Measurements from ENCODE around the gene TMEM43. TPM values are rescaled to one million over a fixed set of nuclear protein-coding genes. Genes with fewer than 3 reads are reported as not detected.
"Not testable (repeated sequence)": the region's sequence is repeated elsewhere in the genome, so short reads cannot be mapped to it uniquely, and the experiment has no call there.

The TMEM43 gene
- total RNA-seq (ENCODE audit: unreplicated experiment) = 50.8 TPM
- long read RNA-seq, transcript TMEM43-201 (12 exons, 3,341 nt) = major isoform, 17 of 21 reads
- long read RNA-seq, partial matches to known transcripts = 1 of 21 reads
- long read RNA-seq, other reads (novel, unspliced or antisense) = 3 of 21 reads

GRCh38 chr3:14124615-14125192 is at the start of gene TMEM43, which contains the start of gene CHCHD4:
Gene TMEM43 (plus strand): TSS chr3:14125052. CDS start chr3:14125194, 142 bp downstream.
Gene CHCHD4 (minus strand): TSS chr3:14124870. CDS start chr3:14124676, 194 bp downstream.
- TF ChIP-seq CTCF (IDR thresholded peaks at IDR 0.05; ENCODE audit: partially characterized antibody, unreplicated experiment) = no peak
- H3K4me1 Mint-ChIP-seq (ENCODE audit: low read depth, unreplicated experiment) = peaks cover 7% of the 10 kb centered on the region
- peak within 1 kb of the TSS; percentile 97 for H3K4me3 Mint-ChIP-seq (ENCODE audit: unreplicated experiment)

GRCh38 chr3:14075233-14075632 is 49.6 kb upstream of the TMEM43 start:
- not testable (repeated sequence) for H3K36me3 Mint-ChIP-seq (ENCODE audit: unreplicated experiment); DNase-seq; H3K27ac Mint-ChIP-seq (ENCODE audit: unreplicated experiment); H3K27me3 Mint-ChIP-seq (ENCODE audit: unreplicated experiment); H3K4me1 Mint-ChIP-seq (ENCODE audit: low read depth, unreplicated experiment); H3K4me3 Mint-ChIP-seq (ENCODE audit: unreplicated experiment); H3K9me3 Mint-ChIP-seq (ENCODE audit: unreplicated experiment)

More at GRCh38 chr3:14124615-14125192, at the start of gene TMEM43, which contains the start of gene CHCHD4:
- DNase-seq = peak; percentile 100
- peaks cover 8% of the 10 kb centered on the region for H3K9me3 Mint-ChIP-seq (ENCODE audit: unreplicated experiment)
- H3K27ac Mint-ChIP-seq (ENCODE audit: unreplicated experiment) = peak within 1 kb of the TSS; percentile 96
- H3K36me3 Mint-ChIP-seq (ENCODE audit: unreplicated experiment) = peaks cover 16% of the 10 kb centered on the region
- H3K27me3 Mint-ChIP-seq (ENCODE audit: unreplicated experiment) = peaks cover 3% of the 10 kb centered on the region

GRCh38 chr3:14077310-14077709 is 47.5 kb upstream of the TMEM43 start:
- Mint-ChIP-seq H3K27me3 (ENCODE audit: unreplicated experiment) (no peaks in the 10 kb centered on the region), H3K27ac (ENCODE audit: unreplicated experiment) (no peak overlapping the region), H3K9me3 (ENCODE audit: unreplicated experiment) (no peaks in the 10 kb centered on the region), H3K36me3 (ENCODE audit: unreplicated experiment) (no peaks in the 10 kb centered on the region), H3K4me1 (ENCODE audit: low read depth, unreplicated experiment) (no peaks in the 10 kb centered on the region), H3K4me3 (ENCODE audit: unreplicated experiment) (no peak overlapping the region)
- DNase-seq = no peak
- no peak for TF ChIP-seq CTCF (IDR thresholded peaks at IDR 0.05; ENCODE audit: partially characterized antibody, unreplicated experiment)

GRCh38 chr3:14082108-14082657 is 42.7 kb upstream of the TMEM43 start:
- Mint-ChIP-seq H3K36me3 (ENCODE audit: unreplicated experiment) (peaks cover 5% of the 10 kb centered on the region), H3K4me3 (ENCODE audit: unreplicated experiment) (no peak overlapping the region), H3K27ac (ENCODE audit: unreplicated experiment) (no peak overlapping the region), H3K9me3 (ENCODE audit: unreplicated experiment) (no peaks in the 10 kb centered on the region), H3K27me3 (ENCODE audit: unreplicated experiment) (no peaks in the 10 kb centered on the region), H3K4me1 (ENCODE audit: low read depth, unreplicated experiment) (no peaks in the 10 kb centered on the region)
- TF ChIP-seq CTCF (IDR thresholded peaks at IDR 0.05; ENCODE audit: partially characterized antibody, unreplicated experiment) = no peak
- no peak for DNase-seq

- DNase-seq; H3K4me3 Mint-ChIP-seq (ENCODE audit: unreplicated experiment); H3K27ac Mint-ChIP-seq (ENCODE audit: unreplicated experiment); H3K9me3 Mint-ChIP-seq (ENCODE audit: unreplicated experiment); H3K27me3 Mint-ChIP-seq (ENCODE audit: unreplicated experiment); H3K4me1 Mint-ChIP-seq (ENCODE audit: low read depth, unreplicated experiment): not testable (repeated sequence)
- peaks cover 24% of the 10 kb centered on the region for H3K36me3 Mint-ChIP-seq (ENCODE audit: unreplicated experiment)
Measured at GRCh38 chr3:14087461-14087860, 37.4 kb upstream of the TMEM43 start.

GRCh38 chr3:14091959-14092358 is 32.9 kb upstream of the TMEM43 start:
- H3K9me3 Mint-ChIP-seq (ENCODE audit: unreplicated experiment); H3K27ac Mint-ChIP-seq (ENCODE audit: unreplicated experiment): not testable (repeated sequence)
- peaks cover 21% of the 10 kb centered on the region for H3K36me3 Mint-ChIP-seq (ENCODE audit: unreplicated experiment)

More at GRCh38 chr3:14091959-14092358, 32.9 kb upstream of the TMEM43 start:
- H3K4me3 Mint-ChIP-seq (ENCODE audit: unreplicated experiment); DNase-seq; H3K4me1 Mint-ChIP-seq (ENCODE audit: low read depth, unreplicated experiment); H3K27me3 Mint-ChIP-seq (ENCODE audit: unreplicated experiment): not testable (repeated sequence)

All from glutamatergic neuron (in vitro differentiated cells).